PC-3 (cell line): Measurements from ENCODE around the gene KCNK6. TPM values are rescaled to one million over a fixed set of nuclear protein-coding genes. Genes with fewer than 3 reads are reported as not detected.

ENCODE experiments used
- ATAC-seq: fragments of 200-7000 bp; cut with Tn5 transposase; 2 replicates; pipeline ENCODE4 v1.9.1; 2020; ENCODE audit warnings: mild to moderate bottlenecking, moderate library complexity
- BruUV-seq: library from RNA; stranded (reverse); fragments of 400-500 nt; replicated peaks from 2 replicates; lab custom pipeline; 2021; lab: Mats Ljungman, UMichigan
- CTCF ChIA-PET: fragments of 300-600 bp; sonication (Branson Sonifier 250); formaldehyde crosslinking; loops from one replicate; lab custom pipeline; 2022; ENCODE audit warnings: antibody characterized with exemption; lab: Charles Lee
- POLR2A ChIA-PET: fragments of 300-600 bp; sonication (Branson Sonifier 250); formaldehyde crosslinking; loops from one replicate; lab custom pipeline; 2022; ENCODE audit warnings: antibody characterized with exemption; ENCODE audit not compliant: unreplicated experiment; lab: Charles Lee
- DNase-seq: peaks from one replicate; pipeline ENCODE4 v3.0.0-alpha.2; 2015
- H2AFZ ChIP-seq: fragments of 300-600 bp; sonication (generic); 2 replicates; pipeline ENCODE4 v1.6.0; 2016; ENCODE audit warnings: antibody characterized with exemption, low read length
- H3F3A ChIP-seq: fragments of 300-600 bp; sonication (generic); one replicate; pipeline ENCODE4 v1.6.0; 2017; ENCODE audit warnings: antibody characterized with exemption, low read length, control low read depth, mild to moderate bottlenecking; ENCODE audit not compliant: unreplicated experiment
- H3K27ac ChIP-seq: fragments of 300-600 bp; sonication (generic); 2 replicates; pipeline ENCODE4 v1.5.1; 2016; ENCODE audit warnings: mild to moderate bottlenecking, low read length
- H3K27me3 ChIP-seq: fragments of 300-600 bp; sonication (generic); 2 replicates; pipeline ENCODE4 v1.6.1; 2016; ENCODE audit warnings: low read length, mixed read lengths
- H3K36me3 ChIP-seq: fragments of 300-600 bp; sonication (generic); 2 replicates; pipeline ENCODE4 v1.6.1; 2016; ENCODE audit warnings: low read depth, mixed run types, low read length, mixed read lengths
- H3K4me1 ChIP-seq: fragments of 300-600 bp; sonication (generic); 2 replicates; pipeline ENCODE4 v1.5.1; 2016; ENCODE audit warnings: low read length; ENCODE audit not compliant: insufficient read depth
- H3K4me2 ChIP-seq: fragments of 300-600 bp; sonication (generic); 2 replicates; pipeline ENCODE4 v1.6.0; 2016; ENCODE audit warnings: low read length
- H3K4me3 ChIP-seq: fragments of 300-600 bp; sonication (generic); 2 replicates; pipeline ENCODE4 v1.5.1; 2016; ENCODE audit warnings: mild to moderate bottlenecking, low read length, mixed read lengths
- H3K79me2 ChIP-seq: fragments of 300-600 bp; sonication (generic); 2 replicates; pipeline ENCODE4 v1.6.1; 2017; ENCODE audit warnings: low read length, mixed read lengths
- H3K9ac ChIP-seq: fragments of 300-600 bp; sonication (generic); 2 replicates; pipeline ENCODE4 v1.6.0; 2016; ENCODE audit warnings: mild to moderate bottlenecking, low read length
- H3K9me2 ChIP-seq: fragments of 300-600 bp; sonication (generic); replicated peaks from 2 replicates; pipeline ENCODE4 v1.6.1; 2016; ENCODE audit warnings: mixed run types, low read length, mixed read lengths
- H3K9me3 ChIP-seq: fragments of 300-600 bp; sonication (generic); 2 replicates; pipeline ENCODE4 v1.6.1; 2016; ENCODE audit warnings: low read length, mixed read lengths
- H4K20me1 ChIP-seq: fragments of 300-600 bp; sonication (generic); 2 replicates; pipeline ENCODE4 v1.6.1; 2016; ENCODE audit warnings: low read length, mixed read lengths
- CTCF ChIP-seq: fragments of 300-600 bp; sonication (generic); conservative IDR thresholded peaks from 2 replicates; pipeline ENCODE4 v1.5.1; 2017; ENCODE audit warnings: antibody characterized with exemption, low read depth, mild to moderate bottlenecking, low read length
- EZH2 ChIP-seq: fragments of 300-600 bp; sonication (generic); IDR thresholded peaks from one replicate; pipeline ENCODE4 v1.6.1; 2017; ENCODE audit warnings: antibody characterized with exemption, mild to moderate bottlenecking, low read length; ENCODE audit not compliant: unreplicated experiment
- EZH2phosphoT487 ChIP-seq: fragments of 300-600 bp; sonication (generic); IDR thresholded peaks from 2 replicates; pipeline ENCODE4 v1.6.1; 2018; ENCODE audit warnings: mild to moderate bottlenecking, antibody characterized with exemption, low read length, borderline replicate concordance
- intact Hi-C: fragments of 100-400 bp; cut with micrococcal nuclease; formaldehyde crosslinking; loops from 2 replicates; pipeline ENCODE4 v1.9.0; 2023
- total RNA-seq: library from RNA; depleted of rRNA; stranded (reverse); fragments of >200 nt; gene quantifications from 2 replicates; pipeline ENCODE4 v1.2.3, GENCODE V29; 2014

KCNK6 gene
- total RNA-seq, 1 experiment from 2014 or later = 3.3 TPM

- Histone ChIP-seq H3F3A (no peaks in the 10 kb centered on the region), H3K27me3 (no peaks in the 10 kb centered on the region), H2AFZ (no peak overlapping the region), H3K79me2 (peaks cover 22% of the 10 kb centered on the region), H3K4me1 (peaks cover 6% of the 10 kb centered on the region), H3K9me3 (no peaks in the 10 kb centered on the region), H4K20me1 (no peaks in the 10 kb centered on the region), H3K9ac (no peak overlapping the region), H3K9me2 (no peaks in the 10 kb centered on the region), H3K36me3 (no peaks in the 10 kb centered on the region), H3K4me2 (no peak overlapping the region), H3K4me3 (no peak overlapping the region), H3K27ac (no peak overlapping the region)
- ChIA-PET CTCF (no interaction called here), POLR2A (no interaction called here)
- BruUV-seq = no TSS peak
- no peak for TF ChIP-seq EZH2
- no peak for TF ChIP-seq EZH2phosphoT487
- TF ChIP-seq CTCF = no peak
- ATAC-seq (no peak), DNase-seq (no peak)
- intact Hi-C loops = no loop called here
Observed at GRCh38 chr19:38308926-38309614, 10.6 kb upstream of the KCNK6 start.

DNA sequence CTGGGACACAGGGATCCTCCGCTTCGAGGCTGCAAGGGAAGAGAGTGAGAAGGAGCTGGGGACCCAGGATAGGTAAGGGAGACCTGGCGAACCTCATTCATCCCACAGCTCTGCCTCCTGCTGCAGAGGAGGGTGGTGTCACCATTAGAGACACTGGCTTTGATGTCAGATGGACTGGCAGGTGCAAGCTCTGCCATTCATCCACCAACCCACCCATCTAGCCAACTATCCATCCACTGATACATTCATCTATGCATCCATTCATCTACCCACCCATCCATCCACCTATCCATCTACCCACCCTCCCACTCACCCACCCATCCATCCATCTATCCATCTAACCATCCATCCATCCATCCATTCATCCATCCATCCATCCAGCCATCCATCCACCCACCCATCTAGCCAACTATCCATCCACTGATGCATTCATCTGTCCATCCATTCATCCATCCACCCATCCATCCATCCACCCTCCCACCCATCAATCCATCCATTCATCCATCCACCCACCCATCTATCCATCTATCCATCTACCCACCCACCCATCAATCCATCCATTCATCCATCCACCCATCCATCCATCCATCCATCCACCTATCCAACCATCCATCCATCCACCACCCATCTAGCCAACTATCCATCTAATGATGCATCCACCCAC lies 9.9 kb upstream of the KCNK6 start:
- Histone ChIP-seq H3K27me3 (no peaks in the 10 kb centered on the region), H3K79me2 (peaks cover 19% of the 10 kb centered on the region), H3K9ac (no peak overlapping the region), H3K27ac (no peak overlapping the region), H3K4me3 (no peak overlapping the region), H4K20me1 (no peaks in the 10 kb centered on the region), H3K4me2 (no peak overlapping the region), H2AFZ (no peak overlapping the region), H3K9me3 (no peaks in the 10 kb centered on the region), H3K9me2 (no peaks in the 10 kb centered on the region), H3K4me1 (peaks cover 6% of the 10 kb centered on the region), H3K36me3 (no peaks in the 10 kb centered on the region), H3F3A (no peaks in the 10 kb centered on the region)
- DNase-seq (no peak), ATAC-seq (no peak)
- POLR2A ChIA-PET = no interaction called here
- TF ChIP-seq EZH2phosphoT487 = no peak
- no peak for TF ChIP-seq CTCF
- TF ChIP-seq EZH2 = no peak
- no TSS peak for BruUV-seq
- intact Hi-C loops = no loop called here
- CTCF ChIA-PET = no interaction called here

- Histone ChIP-seq H3K36me3 (no peaks in the 10 kb centered on the region), H3K9me2 (no peaks in the 10 kb centered on the region), H3K4me2 (no peak overlapping the region), H3K4me3 (no peak overlapping the region), H3K27ac (no peak overlapping the region), H3K27me3 (no peaks in the 10 kb centered on the region), H3K9me3 (no peaks in the 10 kb centered on the region), H3K9ac (no peak overlapping the region), H3K4me1 (peaks cover 4% of the 10 kb centered on the region), H4K20me1 (no peaks in the 10 kb centered on the region), H3F3A (no peaks in the 10 kb centered on the region), H3K79me2 (peaks cover 22% of the 10 kb centered on the region), H2AFZ (no peak overlapping the region)
- no peak for ATAC-seq
- CTCF ChIA-PET = no interaction called here
- TF ChIP-seq EZH2phosphoT487 (no peak), EZH2 (no peak), CTCF (no peak)
- POLR2A ChIA-PET = no interaction called here
- no peak for DNase-seq
- intact Hi-C loops = no loop called here
- no TSS peak for BruUV-seq
Observed at GRCh38 chr19:38310279-38310670, 9.4 kb upstream of the KCNK6 start.
